GM18520 (cell line): ENCODE results near the gene MYF5.

Experiments
- ATAC-seq: cut with Tn5 transposase; IDR thresholded peaks from one replicate; pipeline ENCODE4 v1.9.1; 2021; ENCODE audit not compliant: unreplicated experiment

The MYF5 gene

GRCh38 chr12:80756875-80757274, 40.2 kb downstream of the MYF5 start:
- ATAC-seq = peak; percentile 75

- no peak for ATAC-seq
Observed at GRCh38 chr12:80761838-80762237, 45.1 kb downstream of the MYF5 start.

GRCh38 chr12:80763874-80764273, 47.2 kb downstream of the MYF5 start:
- ATAC-seq = no peak

GRCh38 chr12:80766210-80766609, 49.5 kb downstream of the MYF5 start:
- ATAC-seq = no peak

DNA sequence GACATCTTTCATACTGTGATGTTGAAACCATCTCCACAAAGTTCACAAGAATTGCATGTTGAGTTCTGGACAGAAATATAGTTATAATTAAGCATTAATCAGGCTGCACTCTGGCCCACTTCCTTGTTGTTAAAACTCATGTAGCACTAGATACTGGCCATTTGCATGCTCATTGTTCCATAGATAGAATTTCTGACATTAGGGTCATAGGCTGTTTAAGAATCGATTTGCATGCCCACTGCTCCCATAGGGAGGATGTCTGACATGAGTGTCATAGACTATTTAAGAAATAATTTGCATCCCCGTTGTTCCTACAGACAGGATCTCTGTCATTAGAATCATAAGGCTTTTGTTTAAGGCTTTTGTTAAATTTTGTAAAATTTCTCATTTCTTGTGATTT, 50.2 kb downstream of the MYF5 start:
- peak; percentile 98 for ATAC-seq
